GM12892 (cell line): ENCODE measurements around the gene FBXW4. TPM values are rescaled to one million over a fixed set of nuclear protein-coding genes. Genes with fewer than 3 reads are reported as not detected.

Source experiments
- DNase-seq: peaks from one replicate; pipeline ENCODE4 v3.0.0; 2011; ENCODE audit not compliant: insufficient read length
- FAIRE-seq: peaks from 2 replicates; lab custom pipeline; 2011; peaks lifted over from hg19 to GRCh38; lab: Jason Lieb, UNC
- POLR2A ChIP-seq: IDR thresholded peaks from 2 replicates; pipeline ENCODE4 v1.6.1; 2011; ENCODE audit warnings: low read depth, low read length, control low read depth
- POLR2AphosphoS5 ChIP-seq: IDR thresholded peaks from 2 replicates; pipeline ENCODE4 v1.6.1; 2011; ENCODE audit warnings: low read depth, low read length, control low read depth
- TAF1 ChIP-seq: IDR thresholded peaks from 2 replicates; pipeline ENCODE4 v1.6.1; 2011; ENCODE audit warnings: low read depth, mild to moderate bottlenecking, control low read depth, low read length, borderline replicate concordance
- polyA plus RNA-seq: library from polyadenylated mRNA; unstranded; fragments of >200 nt; gene quantifications from one replicate; pipeline ENCODE4 v1.2.1, GENCODE V29; 2012; ENCODE audit warnings: missing spikeins, inconsistent platforms; ENCODE audit not compliant: missing spikeins

FBXW4 gene
- 23.2 TPM for polyA plus RNA-seq

GRCh38 chr10:101694674-101695403 lies at the start of gene FBXW4:
FBXW4 (minus strand) TSS chr10:101695170; CDS start chr10:101695105, 65 bp downstream.
- DNase-seq (peak; percentile 79), FAIRE-seq (peak; percentile 76)
- 0 out of 2 replicates have a peak, but pooled peaks have one; percentile 38 for TF ChIP-seq TAF1
- no peak; the same call in none of the 2 replicates for TF ChIP-seq POLR2AphosphoS5
- TF ChIP-seq POLR2A, result peak; percentile 81

- no peak for DNase-seq
- no peak for FAIRE-seq
- TF ChIP-seq POLR2A (no peak), TAF1 (no peak), POLR2AphosphoS5 (no peak)
These were observed 49.3 kb upstream of the FBXW4 start for GRCh38 chr10:101744267-101744666.

GRCh38 chr10:101741938-101742337 lies 47.0 kb upstream of the FBXW4 start:
- DNase-seq (no peak), FAIRE-seq (no peak)
- TF ChIP-seq POLR2AphosphoS5 (no peak), POLR2A (no peak), TAF1 (no peak)

DNA sequence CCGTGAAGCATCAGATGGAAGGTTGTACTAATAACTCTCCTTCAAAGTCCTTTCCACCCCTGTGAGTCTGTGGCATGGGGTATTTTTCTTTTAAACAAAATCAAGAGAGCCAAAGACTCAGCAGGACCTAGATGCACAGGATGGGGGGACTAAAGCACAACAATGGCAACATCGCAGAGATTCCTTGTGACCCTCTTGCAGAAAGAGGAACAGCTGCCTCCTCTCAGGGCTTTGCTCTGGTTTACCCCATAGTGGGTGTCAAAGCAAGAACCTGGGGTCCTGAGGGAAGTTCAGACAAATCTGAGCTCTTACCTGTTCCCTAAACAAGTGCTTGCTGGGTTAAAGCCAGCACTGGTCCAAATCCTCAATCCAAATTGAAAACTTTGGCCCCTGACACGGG lies 41.7 kb upstream of the FBXW4 start:
- DNase-seq (no peak), FAIRE-seq (no peak)
- TF ChIP-seq POLR2AphosphoS5 (no peak), POLR2A (no peak), TAF1 (no peak)

DNA sequence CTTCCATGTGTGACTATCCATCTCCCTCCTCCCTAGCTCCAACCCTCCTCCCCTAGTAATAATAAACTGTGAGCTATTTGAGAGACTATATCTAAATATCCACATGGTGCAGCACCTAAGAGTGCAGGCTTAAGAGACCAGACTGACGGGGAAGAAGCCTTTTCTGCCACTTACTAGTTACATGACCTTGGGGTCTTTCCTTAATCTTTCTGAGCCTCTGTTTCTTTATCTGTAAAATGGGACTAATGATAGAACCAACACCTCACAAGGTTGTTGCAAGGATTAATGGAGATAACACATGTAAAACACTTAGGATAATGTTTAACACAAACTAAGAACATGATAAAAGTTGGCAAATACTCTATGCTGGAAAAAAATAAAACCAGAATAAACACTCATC lies 37.1 kb upstream of the FBXW4 start:
- DNase-seq, result no peak
- no peak for TF ChIP-seq POLR2A
- no peak for TF ChIP-seq TAF1
- TF ChIP-seq POLR2AphosphoS5, result no peak
- FAIRE-seq, result no peak

- FAIRE-seq, result no peak
These were observed 31.1 kb upstream of the FBXW4 start for GRCh38 chr10:101726115-101726387.

DNA sequence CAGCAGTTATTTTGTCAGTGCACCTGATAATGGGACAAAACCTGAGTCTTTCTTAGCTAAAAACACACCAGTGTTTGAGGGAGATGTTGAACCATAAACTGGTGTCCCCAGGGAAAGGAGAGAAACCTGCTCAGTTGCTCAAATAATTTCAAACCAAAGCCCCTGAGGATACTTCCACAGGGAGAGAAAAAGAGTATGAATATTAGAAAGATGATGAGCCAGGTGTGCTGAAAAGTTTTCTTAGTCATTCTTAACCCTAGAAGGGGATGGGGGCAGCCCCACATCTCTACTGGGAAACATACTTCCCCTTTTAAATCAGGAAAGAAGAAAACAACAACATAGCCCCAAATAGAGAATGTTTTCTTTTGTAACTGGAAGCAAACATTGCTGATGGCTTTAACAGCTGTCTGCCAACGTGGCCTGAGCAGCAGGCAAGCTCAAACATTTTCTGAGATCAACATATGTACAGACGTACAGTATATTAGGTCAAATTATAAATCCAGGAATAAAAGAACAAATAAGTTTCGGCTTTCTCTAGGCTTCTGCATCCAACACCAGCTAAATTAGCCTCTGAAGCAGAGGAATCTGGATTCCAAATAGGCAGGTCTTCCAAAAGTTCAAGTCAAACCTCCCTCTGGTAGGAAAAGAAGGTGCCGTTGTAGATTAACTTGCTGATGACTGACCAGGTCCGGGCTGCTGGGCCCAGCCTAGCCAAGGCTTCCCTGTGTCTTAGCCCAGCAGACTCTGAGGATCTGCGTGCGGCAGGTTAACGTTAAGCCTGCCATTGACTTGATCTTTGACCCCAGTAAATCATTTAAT lies 30.5 kb upstream of the FBXW4 start:
- DNase-seq, result no peak
- FAIRE-seq, result peak; percentile 5
- no peak for TF ChIP-seq POLR2AphosphoS5
- TF ChIP-seq TAF1, result no peak
- TF ChIP-seq POLR2A, result no peak

More at GRCh38 chr10:101726115-101726387, 31.1 kb upstream of the FBXW4 start:
- DNase-seq, result no peak
- TF ChIP-seq TAF1 (no peak), POLR2AphosphoS5 (no peak), POLR2A (no peak)

DNA sequence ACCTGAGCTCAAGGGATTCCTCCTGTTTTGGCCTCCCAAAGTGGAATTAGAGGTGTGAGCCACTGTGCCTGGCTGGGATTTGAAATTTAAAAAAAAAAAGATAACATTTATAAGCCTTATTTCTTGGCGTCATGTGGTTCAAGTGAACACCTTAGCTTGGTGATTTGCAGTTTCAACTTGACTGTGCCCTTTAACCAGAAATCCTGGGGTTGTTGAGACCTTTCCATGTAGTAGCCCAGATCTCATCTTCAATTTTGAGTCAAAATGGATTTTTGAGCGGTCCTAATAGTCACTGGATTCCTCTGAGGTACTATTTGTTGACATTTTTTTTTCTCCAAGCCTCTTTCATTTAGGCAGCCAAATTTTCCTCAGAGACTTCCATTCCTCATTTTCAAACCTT lies 29.5 kb upstream of the FBXW4 start:
- FAIRE-seq (no peak), DNase-seq (no peak)
- TF ChIP-seq POLR2A, result no peak
- TF ChIP-seq POLR2AphosphoS5, result no peak

DNA sequence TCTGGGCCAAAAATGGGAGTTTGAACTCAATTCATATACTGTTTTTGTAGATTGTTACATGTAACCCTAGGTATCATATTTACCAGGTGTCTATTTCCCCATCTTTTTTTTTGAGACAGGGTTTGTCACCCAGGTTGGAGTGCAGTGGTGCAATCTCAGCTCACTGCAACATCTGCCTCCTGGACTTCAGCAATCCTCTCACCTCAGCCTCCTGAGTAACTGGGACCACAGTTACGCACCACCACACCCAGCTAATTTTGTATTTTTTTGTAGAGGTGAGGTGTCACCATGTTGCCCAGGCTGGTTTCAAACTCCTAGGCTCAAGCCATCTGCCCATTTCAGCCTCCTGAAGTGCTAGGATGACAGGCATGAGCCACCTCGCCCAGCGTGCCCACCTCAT lies 28.2 kb upstream of the FBXW4 start:
- DNase-seq (no peak), FAIRE-seq (no peak)
- no peak for TF ChIP-seq POLR2A

GRCh38 chr10:101721806-101722205 lies 26.8 kb upstream of the FBXW4 start:
- FAIRE-seq (no peak), DNase-seq (no peak)
- no peak for TF ChIP-seq POLR2A
- no peak for TF ChIP-seq POLR2AphosphoS5
- TF ChIP-seq TAF1, result no peak

DNA sequence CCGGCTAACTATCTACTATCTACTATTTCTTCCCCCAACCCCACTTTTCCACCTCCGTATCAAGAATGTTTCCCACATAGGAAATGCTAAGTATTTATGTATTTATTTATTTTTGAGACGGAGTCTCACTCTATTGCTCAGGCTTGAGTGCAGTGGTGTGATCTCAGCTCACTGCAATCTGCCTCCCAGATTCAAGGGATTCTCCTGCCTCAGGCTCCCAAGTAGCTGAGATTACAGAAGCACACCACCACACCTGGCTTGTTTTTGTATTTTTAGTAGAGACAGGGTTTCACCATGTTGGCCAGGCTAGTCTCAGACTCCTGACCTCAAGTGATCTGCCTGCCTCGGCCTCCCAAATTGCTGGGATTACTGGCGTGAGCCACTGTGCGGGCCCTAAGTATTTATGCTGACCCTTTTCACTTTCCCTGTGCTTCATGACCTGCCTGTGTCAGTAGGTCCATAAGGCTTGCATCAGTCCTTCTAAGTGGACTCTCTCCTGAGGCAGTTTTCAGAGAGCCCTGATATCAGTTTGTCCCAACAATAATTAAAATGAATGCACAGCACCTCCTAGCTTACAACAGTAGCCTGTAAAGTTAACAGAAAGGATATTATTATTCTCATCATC lies 25.7 kb upstream of the FBXW4 start:
- no peak for DNase-seq
- TF ChIP-seq POLR2A, result no peak
- TF ChIP-seq POLR2AphosphoS5, result no peak
- TF ChIP-seq TAF1, result no peak
- FAIRE-seq, result no peak
